Stimulated activated naive CD8-positive, alpha-beta T cell treated with anti-CD3 and anti-CD28 coated beads, Interleukin-15, amount 100 ng/mL, for 72 hours (primary cell): ENCODE data around the gene IFNLR1.

Source experiments
- ATAC-seq: fragments of 150-1000 bp; cut with Tn5 transposase; 2 replicates; pipeline ENCODE4 v1.10.0; 2021; ENCODE audit warnings: mild to moderate bottlenecking, moderate library complexity
- DNase-seq, 2 donors: peaks; one replicate each; pipeline ENCODE4 v3.0.0; 2021 to 2022
- H3K27ac Mint-ChIP-seq, 2 donors: one replicate each; pipeline ENCODE4 v1.8.0; 2022; ENCODE audit warnings: mild to moderate bottlenecking in 2 of 2, mixed read lengths in 2 of 2, moderate library complexity in 2 of 2
- H3K27me3 Mint-ChIP-seq: one replicate; pipeline ENCODE4 v1.8.0; 2022; ENCODE audit warnings: mixed read lengths
- H3K4me1 Mint-ChIP-seq: one replicate; pipeline ENCODE4 v1.8.0; 2022; ENCODE audit warnings: mild to moderate bottlenecking, mixed read lengths
- H3K4me3 Mint-ChIP-seq, 2 donors: one replicate each; pipeline ENCODE4 v1.8.0; 2022; ENCODE audit warnings: mild to moderate bottlenecking in 2 of 2, mixed read lengths in 2 of 2, moderate library complexity in 1 of 2
- H3K9me3 Mint-ChIP-seq, 2 donors: one replicate each; pipeline ENCODE4 v1.8.0; 2022; ENCODE audit warnings: mixed read lengths in 2 of 2

IFNLR1 gene

GRCh38 chr1:24172598-24172997 is 14.5 kb downstream of the IFNLR1 start:
- ATAC-seq (no peak), DNase-seq (no peak)
- Mint-ChIP-seq H3K4me3 (no peak overlapping the region), H3K27me3 (no peaks in the 10 kb centered on the region), H3K9me3 (no peaks in the 10 kb centered on the region), H3K27ac (no peak overlapping the region), H3K4me1 (no peaks in the 10 kb centered on the region)

- Mint-ChIP-seq H3K27me3 (no peaks in the 10 kb centered on the region), H3K9me3 (no peaks in the 10 kb centered on the region), H3K27ac (no peak overlapping the region), H3K4me3 (no peak overlapping the region), H3K4me1 (no peaks in the 10 kb centered on the region)
- ATAC-seq, result no peak
- no peak for DNase-seq
Observed at GRCh38 chr1:24169286-24169685, 17.8 kb downstream of the IFNLR1 start.

- no peak for DNase-seq
- Mint-ChIP-seq H3K4me3 (no peak overlapping the region), H3K9me3 (no peaks in the 10 kb centered on the region), H3K27me3 (no peaks in the 10 kb centered on the region), H3K4me1 (no peaks in the 10 kb centered on the region), H3K27ac (peak overlapping the region in 1 of 2 donors; percentile 1)
- no peak for ATAC-seq
Observed at GRCh38 chr1:24168245-24168644, 18.8 kb downstream of the IFNLR1 start.

- Mint-ChIP-seq H3K27me3 (no peaks in the 10 kb centered on the region), H3K27ac (no peak overlapping the region), H3K4me1 (no peaks in the 10 kb centered on the region), H3K9me3 (no peaks in the 10 kb centered on the region), H3K4me3 (no peak overlapping the region)
- no peak for ATAC-seq
- no peak for DNase-seq
Observed at GRCh38 chr1:24167008-24167407, 20.1 kb downstream of the IFNLR1 start.

- no peak overlapping the region for H3K27ac Mint-ChIP-seq
- DNase-seq (no peak), ATAC-seq (no peak)
- no peaks in the 10 kb centered on the region for H3K27me3 Mint-ChIP-seq
- H3K4me3 Mint-ChIP-seq, result no peak overlapping the region
- H3K9me3 Mint-ChIP-seq, result no peaks in the 10 kb centered on the region
- no peaks in the 10 kb centered on the region for H3K4me1 Mint-ChIP-seq
Observed at GRCh38 chr1:24165500-24165899, 21.6 kb downstream of the IFNLR1 start.

GRCh38 chr1:24164004-24164403 is 23.1 kb downstream of the IFNLR1 start:
- H3K27ac Mint-ChIP-seq, result no peak overlapping the region
- no peak overlapping the region for H3K4me3 Mint-ChIP-seq
- no peak for ATAC-seq
- H3K9me3 Mint-ChIP-seq, result no peaks in the 10 kb centered on the region
- no peaks in the 10 kb centered on the region for H3K27me3 Mint-ChIP-seq
- DNase-seq, result no peak
- no peaks in the 10 kb centered on the region for H3K4me1 Mint-ChIP-seq

GRCh38 chr1:24162201-24162600 is 24.9 kb downstream of the IFNLR1 start:
- Mint-ChIP-seq H3K27me3 (no peaks in the 10 kb centered on the region), H3K4me1 (no peaks in the 10 kb centered on the region), H3K4me3 (no peak overlapping the region), H3K27ac (peak overlapping the region in 1 of 2 donors; percentile 20), H3K9me3 (no peaks in the 10 kb centered on the region)
- ATAC-seq (no peak), DNase-seq (no peak)

GRCh38 chr1:24161270-24161669 is 25.8 kb downstream of the IFNLR1 start:
- H3K4me3 Mint-ChIP-seq, result no peak overlapping the region
- no peaks in the 10 kb centered on the region for H3K9me3 Mint-ChIP-seq
- H3K27ac Mint-ChIP-seq, result no peak overlapping the region
- DNase-seq (no peak), ATAC-seq (no peak)
- H3K4me1 Mint-ChIP-seq, result no peaks in the 10 kb centered on the region
- no peaks in the 10 kb centered on the region for H3K27me3 Mint-ChIP-seq

GRCh38 chr1:24159366-24159765 is 27.7 kb downstream of the IFNLR1 start:
- ATAC-seq, result no peak
- H3K4me3 Mint-ChIP-seq, result no peak overlapping the region
- no peak for DNase-seq
- H3K27ac Mint-ChIP-seq, result no peak overlapping the region
- H3K27me3 Mint-ChIP-seq, result no peaks in the 10 kb centered on the region
- no peaks in the 10 kb centered on the region for H3K4me1 Mint-ChIP-seq
- no peaks in the 10 kb centered on the region for H3K9me3 Mint-ChIP-seq

- Mint-ChIP-seq H3K4me3 (no peak overlapping the region), H3K27me3 (peaks cover 9% of the 10 kb centered on the region), H3K27ac (no peak overlapping the region), H3K4me1 (no peaks in the 10 kb centered on the region), H3K9me3 (no peaks in the 10 kb centered on the region)
- no peak for ATAC-seq
- no peak for DNase-seq
Observed at GRCh38 chr1:24157918-24158481, 29.1 kb downstream of the IFNLR1 start.

- no peak for ATAC-seq
- H3K4me1 Mint-ChIP-seq, result peaks cover 1% of the 10 kb centered on the region
- DNase-seq, result no peak
- H3K9me3 Mint-ChIP-seq, result no peaks in the 10 kb centered on the region
- no peak overlapping the region for H3K4me3 Mint-ChIP-seq
- H3K27me3 Mint-ChIP-seq, result peaks cover 22% of the 10 kb centered on the region
- no peak overlapping the region for H3K27ac Mint-ChIP-seq
Observed at GRCh38 chr1:24156542-24157260, 30.4 kb downstream of the IFNLR1 start.

- Mint-ChIP-seq H3K4me1 (peaks cover 16% of the 10 kb centered on the region), H3K27ac (no peak overlapping the region), H3K27me3 (peaks cover 37% of the 10 kb centered on the region), H3K9me3 (no peaks in the 10 kb centered on the region), H3K4me3 (no peak overlapping the region)
- DNase-seq, result no peak
- ATAC-seq, result no peak
Observed at GRCh38 chr1:24155011-24155782, 31.9 kb downstream of the IFNLR1 start.

- DNase-seq (no peak), ATAC-seq (no peak)
- Mint-ChIP-seq H3K9me3 (no peaks in the 10 kb centered on the region), H3K27me3 (peaks cover 46% of the 10 kb centered on the region), H3K27ac (no peak overlapping the region), H3K4me3 (no peak overlapping the region), H3K4me1 (peaks cover 22% of the 10 kb centered on the region)
Observed at GRCh38 chr1:24154215-24154614, 32.9 kb downstream of the IFNLR1 start.

- no peaks in the 10 kb centered on the region for H3K9me3 Mint-ChIP-seq
- peaks cover 55% of the 10 kb centered on the region for H3K27me3 Mint-ChIP-seq
- DNase-seq, result no peak
- H3K4me1 Mint-ChIP-seq, result peaks cover 22% of the 10 kb centered on the region
- no peak overlapping the region for H3K27ac Mint-ChIP-seq
- H3K4me3 Mint-ChIP-seq, result no peak overlapping the region
- ATAC-seq, result no peak
Observed at GRCh38 chr1:24152631-24153494, 34.2 kb downstream of the IFNLR1 start.

GRCh38 chr1:24151175-24151533 is 35.9 kb downstream of the IFNLR1 start:
- peak overlapping the region in 1 of 2 donors; percentile 49 for H3K27ac Mint-ChIP-seq
- peak overlapping the region; percentile 67 to 74 for H3K4me3 Mint-ChIP-seq
- DNase-seq, result no peak
- H3K9me3 Mint-ChIP-seq, result no peaks in the 10 kb centered on the region
- H3K4me1 Mint-ChIP-seq, result peaks cover 22% of the 10 kb centered on the region
- ATAC-seq, result peak; percentile 24
- peaks cover 60% of the 10 kb centered on the region for H3K27me3 Mint-ChIP-seq
